Kasumi-1 (cell line): ENCODE results near the gene SEMA5A.

Experiments
- DNase-seq, 2 experiments: peaks; one replicate each; lab custom pipeline; 2025; lab: John Stamatoyannopoulos, UW

Gene SEMA5A

GRCh38 chr5:9545136-9545991, 511 bp downstream of the SEMA5A start:
- DNase-seq, result no peak

- DNase-seq, result no peak
Observed at GRCh38 chr5:9544502-9545135, 1.3 kb downstream of the SEMA5A start.

GRCh38 chr5:9544056-9544455, 1.8 kb downstream of the SEMA5A start:
- no peak for DNase-seq

GRCh38 chr5:9543311-9543920, 2.5 kb downstream of the SEMA5A start:
- no peak for DNase-seq

- no peak for DNase-seq
Observed at GRCh38 chr5:9540791-9541190, 5.1 kb downstream of the SEMA5A start.

GRCh38 chr5:9538504-9538903, 7.4 kb downstream of the SEMA5A start:
- no peak for DNase-seq

DNA sequence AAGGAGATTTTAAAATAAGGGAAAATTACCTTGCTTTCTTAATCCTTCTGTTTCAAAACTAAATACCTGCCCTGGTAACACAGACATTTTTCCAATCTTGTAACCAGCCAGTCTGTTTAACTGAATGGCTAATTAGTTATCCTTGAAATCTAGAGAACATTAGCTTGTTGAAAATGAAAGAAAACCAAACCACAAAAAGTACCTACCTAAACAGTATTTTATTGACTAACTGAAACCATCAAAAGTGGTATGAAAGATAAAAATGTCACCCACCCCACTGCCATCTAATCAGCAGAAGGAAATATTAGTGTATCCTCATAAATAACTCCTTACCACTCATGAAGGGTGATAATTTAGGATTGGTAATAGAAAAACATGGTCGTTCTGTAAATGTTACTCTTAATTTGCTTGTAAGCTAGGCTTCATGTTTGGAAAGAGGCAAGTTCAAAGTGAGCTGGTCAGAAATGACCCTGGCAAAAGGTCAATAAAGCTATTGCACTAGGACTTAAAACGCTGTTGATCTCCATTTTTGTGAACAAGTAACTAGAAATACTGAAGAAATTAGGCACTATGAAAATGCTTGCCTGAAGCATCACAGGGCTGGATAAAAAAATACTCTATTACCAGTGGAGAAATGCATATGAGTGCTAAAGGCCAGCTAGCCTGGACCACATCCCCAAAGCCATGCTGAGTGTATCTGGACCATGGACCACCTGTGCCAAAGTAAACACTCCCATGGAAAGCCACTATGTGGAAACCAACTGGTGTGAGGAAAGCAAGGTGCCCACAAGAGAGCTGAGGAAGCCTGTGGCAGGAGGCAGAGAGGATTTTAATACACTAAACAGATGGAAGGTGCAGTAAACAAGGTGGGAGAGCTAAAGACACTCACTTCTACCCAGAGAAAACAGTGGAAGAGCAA, 8.4 kb downstream of the SEMA5A start:
- DNase-seq, result no peak

- DNase-seq, result no peak
Observed at GRCh38 chr5:9536717-9537116, 9.2 kb downstream of the SEMA5A start.

DNA sequence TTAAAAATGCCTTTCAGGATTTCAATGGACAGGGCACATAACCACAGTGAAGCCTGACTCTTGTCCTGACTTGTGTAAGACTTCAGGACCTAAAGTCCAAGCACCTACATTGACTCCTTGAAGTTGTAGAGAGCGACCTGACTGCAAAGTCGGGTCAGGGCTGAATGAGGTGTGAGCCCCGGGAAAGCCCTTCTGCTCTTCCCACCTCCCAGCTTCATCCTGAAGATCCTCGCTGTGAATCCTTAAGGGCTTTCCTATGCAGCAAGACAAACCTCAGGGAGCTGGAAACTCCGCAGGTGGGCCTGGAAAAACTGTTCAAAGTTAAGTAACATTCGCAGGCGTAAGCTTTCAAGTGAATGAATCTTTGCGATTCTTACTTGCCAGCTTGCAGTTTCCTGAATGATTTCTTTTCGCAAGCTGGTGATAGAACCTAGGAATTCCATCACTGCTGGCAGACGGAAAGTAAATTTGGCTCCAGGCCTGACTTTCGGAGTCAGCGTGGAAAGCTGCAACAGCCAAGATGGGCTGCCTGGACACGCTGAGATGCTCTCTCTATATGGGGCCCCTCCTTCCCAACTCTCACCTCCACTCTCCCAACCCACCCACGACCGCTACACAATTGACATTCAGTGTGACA, 10.9 kb downstream of the SEMA5A start:
- DNase-seq, result no peak

DNA sequence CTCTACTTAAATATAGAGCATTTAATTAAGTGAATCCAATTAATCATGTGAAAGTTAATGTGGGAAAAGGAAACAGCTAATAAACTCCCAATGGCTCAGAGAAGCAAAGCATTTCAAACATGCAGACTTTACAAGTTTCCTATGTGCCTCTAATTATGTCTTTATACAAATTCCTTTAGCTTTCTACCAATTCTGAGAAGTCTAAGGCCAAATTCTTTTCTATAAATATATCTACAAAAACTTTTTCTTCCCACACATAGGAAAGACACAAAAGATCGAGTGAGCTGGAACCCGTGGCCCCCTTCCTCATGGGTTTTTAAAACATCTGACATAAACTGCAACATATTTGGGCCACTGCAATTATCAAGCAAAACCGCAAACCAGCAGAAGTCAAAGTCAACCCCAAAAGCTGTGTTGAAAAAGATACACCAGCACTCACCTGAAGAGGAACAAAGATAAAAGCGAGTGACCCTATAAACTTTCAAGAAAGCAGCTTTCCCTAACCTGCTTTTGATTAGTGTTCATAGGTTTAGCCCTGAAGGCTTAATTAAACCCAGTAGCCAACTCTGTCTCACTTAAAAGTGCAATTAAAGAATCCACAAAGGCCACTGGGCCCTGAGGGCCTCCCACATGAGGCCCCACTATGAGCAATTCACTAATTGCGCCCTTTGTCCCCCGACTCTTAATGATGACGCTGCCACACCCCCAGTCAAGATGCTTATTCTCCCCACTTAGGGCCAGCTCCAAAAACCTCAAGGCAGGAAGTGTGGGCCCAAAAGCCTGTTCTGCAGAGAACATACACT, 12.1 kb downstream of the SEMA5A start:
- no peak for DNase-seq

- no peak for DNase-seq
Observed at GRCh38 chr5:9533096-9533495, 12.8 kb downstream of the SEMA5A start.

GRCh38 chr5:9529513-9529912, 16.4 kb downstream of the SEMA5A start:
- no peak for DNase-seq

- no peak for DNase-seq
Observed at GRCh38 chr5:9529041-9529480, 16.8 kb downstream of the SEMA5A start.

DNA sequence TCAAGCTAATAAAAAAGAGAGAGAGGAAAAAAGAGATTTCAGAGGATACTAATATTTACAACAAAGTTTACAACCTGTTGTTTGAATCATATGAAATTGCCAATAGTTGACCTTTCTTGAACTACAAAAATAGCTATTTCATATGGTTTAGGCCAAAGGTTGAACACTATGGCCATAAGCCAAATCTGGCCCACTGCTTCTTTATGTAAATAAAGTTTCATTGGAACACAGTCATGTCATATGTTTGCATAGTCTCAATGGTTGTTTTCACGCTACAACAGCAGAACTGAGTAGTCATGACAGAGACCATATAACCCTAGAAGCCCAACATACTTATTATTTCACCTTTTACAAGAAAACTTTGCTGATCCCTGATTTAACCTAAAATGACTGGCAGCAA, 20.9 kb downstream of the SEMA5A start:
- no peak for DNase-seq

DNA sequence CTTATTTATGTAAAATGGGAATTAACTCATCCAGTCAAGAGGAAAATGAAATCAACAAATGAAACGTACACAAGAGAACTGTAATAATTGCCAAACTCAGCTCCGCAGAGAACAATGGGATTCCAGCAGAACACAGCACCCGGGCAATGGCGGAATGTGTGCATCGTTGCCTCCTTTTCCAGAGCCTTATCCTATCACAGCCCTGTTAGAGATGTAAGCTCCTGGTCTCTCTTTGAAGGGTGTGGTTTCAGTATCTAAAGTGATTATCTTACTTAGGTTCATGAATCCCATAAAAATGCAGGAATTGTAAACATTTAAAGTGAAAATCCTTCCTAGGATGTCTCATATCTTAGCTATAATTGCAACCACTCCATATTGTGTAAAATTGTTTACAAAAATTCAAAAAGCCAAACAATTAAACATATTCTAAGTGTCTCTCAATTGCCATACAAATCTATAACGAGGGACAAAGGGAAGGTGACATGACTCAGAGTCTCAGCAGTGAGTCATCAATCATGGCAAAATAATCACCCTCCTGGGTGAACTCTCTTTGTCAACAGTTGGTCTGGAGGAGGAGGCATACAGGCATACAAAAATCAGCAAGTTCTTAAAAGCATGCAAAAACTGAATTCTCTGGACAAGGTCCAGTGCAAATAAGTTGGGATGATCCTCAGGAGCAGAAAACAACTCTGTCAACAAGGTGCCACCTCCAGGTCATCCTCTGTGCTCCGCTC, 22.6 kb downstream of the SEMA5A start:
- DNase-seq, result no peak

GRCh38 chr5:9519537-9519936, 26.3 kb downstream of the SEMA5A start:
- no peak for DNase-seq

- DNase-seq, result no peak
Observed at GRCh38 chr5:9516591-9516990, 29.3 kb downstream of the SEMA5A start.

GRCh38 chr5:9515436-9515835, 30.4 kb downstream of the SEMA5A start:
- DNase-seq, result no peak

DNA sequence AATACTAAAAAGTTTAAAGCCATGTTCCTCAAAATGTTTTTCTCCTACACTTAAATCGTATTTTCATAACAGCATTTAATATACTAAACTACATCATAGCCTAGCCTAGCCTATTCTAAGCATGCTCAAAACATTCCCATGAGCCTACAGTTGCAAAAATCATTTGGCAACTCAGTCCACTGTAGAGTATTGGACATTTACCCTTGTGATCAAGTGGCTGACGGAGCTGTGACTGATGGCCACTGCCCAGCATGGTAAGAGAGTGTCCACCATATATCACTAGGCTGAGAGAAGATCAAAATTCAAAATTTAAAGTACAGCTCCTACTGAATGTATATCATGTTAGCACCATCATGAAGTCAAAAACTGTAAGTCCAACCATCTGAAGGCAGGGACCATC, 30.9 kb downstream of the SEMA5A start:
- DNase-seq, result no peak

GRCh38 chr5:9513827-9514226, 32.0 kb downstream of the SEMA5A start:
- no peak for DNase-seq
